Left cardiac atrium (tissue), 4 donors: ENCODE results near the gene GNAS. TPM values are rescaled to one million over a fixed set of nuclear protein-coding genes. Genes with fewer than 3 reads are reported as not detected.
"Not testable (repeated sequence)": the region's sequence is repeated elsewhere in the genome, so short reads cannot be mapped to it uniquely, and the experiment has no call there.

Experiments
- ATAC-seq, 2 donors: fragments of 200-7000 bp; cut with Tn5 transposase; one replicate each; pipeline ENCODE4 v1.9.1; 2020; ENCODE audit warnings: mild to moderate bottlenecking in 2 of 2, moderate library complexity in 2 of 2
- DNase-seq: peaks from one replicate; pipeline ENCODE4 v3.0.0-alpha.2; 2020
- intact Hi-C, 2 donors: fragments of 100-400 bp; cut with DNase I; formaldehyde crosslinking; loops; one replicate each; pipeline versions ENCODE4 v1.14.1 to v1.15.1; 2022 to 2023
- total RNA-seq, 2 donors: library from RNA; stranded (reverse); fragmentation: NEBNext Ultra II Directional; extraction: Animal tissue kit (Norgen Biotek cat#: 25700); gene quantifications; one replicate each; pipeline ENCODE4 v1.2.1, GENCODE V29; 2021
- donor health status: DM: no; HTN: yes; CAD: no.
- donor health status: DM: no; HTN: yes; CAD: no; lungs with severe emphysema.
- donor health status: DM: yes; HTN: yes; CAD: no.
- donor health status: Dilated cardiomyopathy.

GNAS gene
- total RNA-seq, 2 donors from 2014 or later, result 1,020 to 1,609 TPM

GRCh38 chr20:58824843-58825242 lies 27.7 kb upstream of the GNAS start:
- intact Hi-C loops, result no loop called here
- DNase-seq (no peak), ATAC-seq (no peak)

GRCh38 chr20:58825450-58825849 lies 27.1 kb upstream of the GNAS start:
- no peak for DNase-seq
- ATAC-seq, result no peak
- intact Hi-C loops, result no loop called here

- no peak for DNase-seq
- no peak for ATAC-seq
- intact Hi-C loops, result no loop called here
Measured at GRCh38 chr20:58826271-58826670, 26.2 kb upstream of the GNAS start.

GRCh38 chr20:58828136-58828535 lies 24.4 kb upstream of the GNAS start:
- DNase-seq, result no peak
- intact Hi-C loops, result no loop called here
- no peak for ATAC-seq

- not testable (repeated sequence) for DNase-seq
Measured at GRCh38 chr20:58828804-58829203, 23.7 kb upstream of the GNAS start.

GRCh38 chr20:58829531-58829941 lies 23.0 kb upstream of the GNAS start:
- DNase-seq (peak; percentile 46), ATAC-seq (peak; percentile 93)

More at GRCh38 chr20:58828804-58829203, 23.7 kb upstream of the GNAS start:
- intact Hi-C loops, ATAC-seq: not testable (repeated sequence)

GRCh38 chr20:58832457-58832856 lies 20.1 kb upstream of the GNAS start:
- intact Hi-C loops, result loop anchor here in 1 of 2 donors (10.0 kb wide), 1 partner anchor 178 kb away; the partner anchor contains the start of gene STX16
- no peak for ATAC-seq
- DNase-seq, result no peak

More at GRCh38 chr20:58829531-58829941, 23.0 kb upstream of the GNAS start:
- intact Hi-C loops, result no loop called here

- intact Hi-C loops, result loop anchor here in 1 of 2 donors (10.0 kb wide), 1 partner anchor 179 kb away; the partner anchor contains the start of gene STX16
- ATAC-seq (no peak), DNase-seq (no peak)
Measured at GRCh38 chr20:58833921-58834320, 18.6 kb upstream of the GNAS start.

GRCh38 chr20:58835231-58835630 lies 17.3 kb upstream of the GNAS start:
- ATAC-seq, result no peak
- no peak for DNase-seq
- intact Hi-C loops, result loop anchor here in 1 of 2 donors (5.0 to 10.0 kb wide), 2 partner anchors 180 to 598 kb away; partner anchors contain the start of gene STX16

- ATAC-seq, result no peak
- intact Hi-C loops, result loop anchor here in 1 of 2 donors (5.0 to 10.0 kb wide), 2 partner anchors 182 to 599 kb away; partner anchors contain the start of gene STX16
- no peak for DNase-seq
Measured at GRCh38 chr20:58836616-58837204, 15.8 kb upstream of the GNAS start.

- no peak for ATAC-seq
- DNase-seq, result no peak
- intact Hi-C loops, result loop anchor here in 1 of 2 donors (5.0 to 10.0 kb wide), 2 partner anchors 183 to 600 kb away; partner anchors contain the start of gene STX16
Measured at GRCh38 chr20:58837717-58838116, 14.8 kb upstream of the GNAS start.

GRCh38 chr20:58838174-58838573 lies 14.3 kb upstream of the GNAS start:
- intact Hi-C loops, result loop anchor here in 1 of 2 donors (5.0 to 10.0 kb wide), 2 partner anchors 183 to 601 kb away; partner anchors contain the start of gene STX16
- ATAC-seq, result no peak

GRCh38 chr20:58839474-58839874 lies 13.0 kb upstream of the GNAS start:
- intact Hi-C loops, result loop anchor here in 1 of 2 donors (5.0 to 10.0 kb wide), 2 partner anchors 185 to 602 kb away; partner anchors contain the start of gene STX16
- DNase-seq, result peak; percentile 53
- peak; percentile 73 to 77 for ATAC-seq

More at GRCh38 chr20:58838174-58838573, 14.3 kb upstream of the GNAS start:
- DNase-seq, result no peak

- DNase-seq, result no peak
- ATAC-seq, result peak in 1 of 2 donors; percentile 15
- intact Hi-C loops, result loop anchor here in 1 of 2 donors (5.0 to 10.0 kb wide), 2 partner anchors 185 to 603 kb away; partner anchors contain the start of gene STX16
Measured at GRCh38 chr20:58839991-58840747, 12.3 kb upstream of the GNAS start.

- intact Hi-C loops, result no loop called here
- DNase-seq (no peak), ATAC-seq (no peak)
Measured at GRCh38 chr20:58840816-58841538, 11.5 kb upstream of the GNAS start.

- intact Hi-C loops, result no loop called here
- no peak for DNase-seq
- no peak for ATAC-seq
Measured at GRCh38 chr20:58841539-58842264, 10.8 kb upstream of the GNAS start.

GRCh38 chr20:58842276-58842675 lies 10.2 kb upstream of the GNAS start:
- DNase-seq (no peak), ATAC-seq (no peak)
- intact Hi-C loops, result no loop called here

GRCh38 chr20:58843128-58843556 lies 9.4 kb upstream of the GNAS start:
- intact Hi-C loops, result no loop called here
- ATAC-seq, result no peak
- no peak for DNase-seq
